HG02970 (cell line): ENCODE data around the gene FMN2.

ENCODE experiments used
- ATAC-seq: cut with Tn5 transposase; IDR thresholded peaks from one replicate; pipeline ENCODE4 v1.9.1; 2021; ENCODE audit warnings: mild to moderate bottlenecking, moderate library complexity, moderate number of reproducible peaks; ENCODE audit not compliant: unreplicated experiment, low FRiP score

The FMN2 gene

DNA sequence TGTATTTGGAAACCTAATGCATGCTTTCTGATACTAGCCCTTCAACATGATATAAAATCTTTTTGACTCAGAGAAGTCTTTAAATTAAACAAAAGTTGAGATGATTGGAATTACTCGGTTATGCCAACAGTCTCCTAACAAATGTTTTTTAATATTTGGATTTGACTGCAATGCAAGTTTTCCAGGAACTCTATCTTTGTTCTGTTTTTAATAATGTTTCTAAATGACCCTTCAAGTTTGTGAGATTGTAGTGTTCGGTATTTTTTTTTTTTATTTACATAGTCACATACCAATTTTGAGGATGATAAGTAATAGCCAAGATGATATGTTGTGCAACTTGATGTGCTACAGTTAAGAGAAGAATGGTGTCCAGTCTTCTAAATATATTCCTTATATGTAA lies 258.0 kb downstream of the FMN2 start:
- ATAC-seq: no peak

DNA sequence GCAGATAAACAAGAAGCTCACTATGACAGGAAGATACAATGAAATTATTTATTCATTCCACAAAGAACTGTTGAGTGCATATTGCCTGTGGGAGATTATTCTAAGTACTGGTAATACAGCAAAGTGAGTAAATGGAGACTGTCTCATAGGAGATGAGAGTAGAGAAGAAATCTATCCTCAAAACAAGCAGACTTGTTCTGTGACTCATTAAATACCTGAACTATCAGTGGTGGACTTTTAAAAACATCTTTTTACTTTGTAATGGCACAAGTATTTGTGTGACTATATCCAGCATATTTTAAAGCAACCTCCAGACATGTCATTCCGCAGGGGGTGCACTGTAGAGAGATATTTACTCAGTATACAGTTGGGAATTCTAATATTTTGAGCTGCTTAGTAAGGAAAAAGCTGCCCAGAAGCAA lies 259.2 kb downstream of the FMN2 start:
- no peak for ATAC-seq

DNA sequence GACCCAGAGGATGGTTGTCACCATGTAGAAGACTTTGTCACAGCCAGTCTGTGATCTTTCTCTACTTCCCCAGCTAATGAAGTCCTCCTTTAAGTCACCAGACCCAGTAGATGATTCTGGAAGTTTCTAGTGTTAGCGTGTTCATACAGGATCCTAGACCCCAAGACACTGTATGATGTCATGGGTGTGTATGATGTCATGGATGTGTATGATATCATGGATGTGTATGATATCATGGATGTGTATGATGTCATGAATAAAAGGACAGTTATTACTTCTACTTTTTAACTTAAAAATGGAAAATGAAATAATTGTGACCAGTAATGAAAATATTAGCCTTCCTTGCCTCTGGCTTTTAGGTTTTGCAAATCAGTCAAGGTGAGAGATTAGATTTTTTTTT lies 260.0 kb downstream of the FMN2 start:
- no peak for ATAC-seq

DNA sequence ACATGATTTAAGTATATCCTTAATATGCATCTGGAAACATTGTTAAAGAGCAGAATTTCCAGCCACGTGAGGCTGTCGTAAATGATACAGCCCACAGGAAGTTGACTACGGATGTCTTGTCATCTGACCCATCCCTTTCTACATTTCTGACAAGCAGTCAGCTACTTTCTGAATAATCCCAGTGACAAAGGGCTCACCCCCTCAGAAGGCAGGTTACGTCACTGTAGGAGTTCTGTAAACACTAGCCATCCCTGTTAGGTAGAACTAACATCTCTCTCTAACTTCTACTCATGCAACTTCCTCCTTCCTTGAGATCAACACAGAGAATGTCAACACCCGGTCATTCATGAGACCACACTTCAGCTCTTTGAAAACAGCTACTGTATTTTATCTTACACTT lies 261.1 kb downstream of the FMN2 start:
- ATAC-seq: no peak

DNA sequence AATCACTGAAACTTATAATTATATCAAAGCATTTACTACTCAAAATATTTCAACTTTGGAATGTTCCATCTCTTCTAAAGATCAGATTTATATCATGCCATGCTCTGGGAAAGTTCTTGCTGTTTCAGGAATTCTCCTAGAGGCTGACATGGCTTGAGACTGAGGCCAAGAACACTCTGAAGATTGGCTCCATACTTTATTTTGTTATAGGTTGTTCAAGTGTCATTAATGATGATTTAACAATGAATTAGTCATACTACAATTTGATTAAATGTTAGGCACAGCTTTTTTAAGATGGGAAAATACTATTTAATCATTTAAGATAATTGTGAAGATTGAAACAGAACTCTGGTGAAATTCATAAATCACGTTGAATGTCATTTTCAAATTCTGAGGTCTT lies 264.9 kb downstream of the FMN2 start:
- ATAC-seq: no peak

DNA sequence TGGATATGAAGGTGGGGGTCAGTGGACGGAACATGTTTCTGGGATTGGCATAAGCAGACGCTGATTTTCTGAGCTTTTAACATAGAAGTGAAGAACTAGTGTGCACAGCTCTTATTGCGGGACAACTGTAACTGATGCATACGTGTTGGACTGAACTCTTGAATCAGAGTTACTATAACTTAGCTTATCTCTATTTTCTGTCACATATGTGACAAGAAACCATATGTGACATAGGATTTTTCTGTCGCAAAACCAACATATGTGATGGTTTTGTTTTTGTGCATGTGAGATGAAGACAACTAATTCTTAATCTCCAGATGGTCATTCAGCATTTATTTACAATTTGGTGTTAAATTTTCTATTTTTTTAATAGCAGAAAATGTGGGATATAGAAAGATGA lies 270.4 kb downstream of the FMN2 start:
- no peak for ATAC-seq

DNA sequence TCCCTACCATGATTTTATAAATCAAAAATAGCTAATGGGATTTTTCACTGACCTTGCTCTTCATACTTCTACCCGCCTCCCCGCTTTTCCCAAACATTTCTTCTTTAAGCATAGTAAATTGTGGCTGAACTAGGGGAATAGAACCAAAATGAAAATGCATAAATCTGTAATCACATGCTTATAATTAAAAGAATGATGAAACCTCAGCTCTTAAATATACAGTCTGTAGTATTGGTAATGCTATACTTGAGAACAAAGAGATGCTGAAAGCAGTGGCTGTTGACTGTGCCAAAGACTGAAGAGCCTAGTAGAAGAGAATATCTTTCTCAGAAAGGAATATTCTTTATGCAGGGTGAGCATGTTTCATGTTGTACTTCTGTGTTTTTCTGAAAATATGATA lies 271.1 kb downstream of the FMN2 start:
- no peak for ATAC-seq

DNA sequence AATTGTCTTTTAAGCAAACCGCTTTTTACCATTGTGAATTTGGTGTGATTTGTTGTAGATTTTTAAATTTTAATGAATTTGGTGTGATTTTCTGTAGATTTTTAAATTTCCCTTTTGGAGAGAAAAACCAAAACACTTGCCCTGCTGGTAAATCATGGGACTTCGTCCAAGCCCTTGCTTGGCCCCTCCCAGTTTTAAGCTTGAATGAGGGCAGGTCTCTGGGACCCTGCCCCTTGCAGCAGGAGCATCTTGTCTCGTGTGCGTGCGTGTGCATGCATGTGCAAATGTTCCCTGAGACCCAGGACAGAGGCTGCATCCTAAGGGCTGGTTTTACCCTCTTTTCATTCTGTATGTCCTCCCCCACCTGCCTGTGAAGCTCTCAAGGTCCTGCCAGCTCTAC lies 271.6 kb downstream of the FMN2 start:
- no peak for ATAC-seq

DNA sequence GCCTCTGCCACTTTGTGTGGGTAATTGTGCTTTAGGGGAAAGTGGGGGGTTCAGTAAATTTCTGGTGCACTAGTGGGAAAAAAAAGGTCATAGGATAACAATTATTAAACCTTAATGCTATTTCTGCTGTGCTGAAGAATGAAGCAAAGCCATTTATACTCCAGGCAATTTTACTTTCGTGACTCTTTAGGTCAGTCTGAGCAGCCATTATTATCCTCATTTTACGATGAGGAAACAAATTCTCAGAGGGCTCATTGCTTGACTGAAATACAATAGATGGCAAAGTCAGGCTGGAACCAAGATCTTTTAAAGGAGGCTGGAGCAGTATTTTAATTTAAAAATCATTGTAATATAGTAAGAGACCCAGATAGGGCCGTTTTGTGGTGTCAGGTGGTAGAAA lies 272.2 kb downstream of the FMN2 start:
- ATAC-seq: no peak

DNA sequence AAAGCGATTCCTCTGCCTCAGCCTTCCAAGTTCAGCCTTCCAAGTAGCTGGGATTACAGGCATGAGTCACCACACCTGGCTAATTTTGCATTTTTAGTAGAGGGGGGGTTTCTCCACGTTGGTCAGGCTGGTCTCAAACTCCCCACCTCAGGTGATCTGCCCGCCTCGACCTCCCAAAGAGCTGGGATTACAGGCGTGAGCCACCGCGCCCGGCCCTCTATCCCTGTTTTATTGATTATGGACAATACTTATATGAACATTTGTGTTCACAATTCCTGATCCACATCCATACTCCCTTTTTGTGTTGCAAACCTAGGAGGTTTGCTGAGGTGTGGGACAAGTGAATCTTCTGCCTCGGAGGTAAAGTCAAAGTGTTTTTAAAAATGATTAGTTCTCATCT lies 275.0 kb downstream of the FMN2 start:
- ATAC-seq: no peak

DNA sequence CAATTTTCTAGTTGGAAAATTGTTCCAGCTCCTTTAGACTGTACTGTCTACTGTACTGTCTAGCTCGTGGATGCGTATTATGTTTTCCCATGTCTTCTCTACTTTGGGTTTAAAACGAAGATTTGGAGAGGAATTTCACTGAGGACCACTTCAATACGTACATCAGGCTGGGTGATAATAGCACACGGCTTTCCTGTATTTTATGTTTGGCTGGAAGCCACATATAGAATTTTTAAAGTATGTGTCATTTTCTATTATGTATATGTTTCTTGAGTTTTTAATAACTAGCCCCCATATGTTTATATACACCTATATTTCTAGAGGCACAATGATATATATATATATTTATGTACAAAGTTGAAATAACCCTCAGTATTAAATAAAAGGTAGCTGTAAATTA lies 293.9 kb downstream of the FMN2 start:
- no peak for ATAC-seq

DNA sequence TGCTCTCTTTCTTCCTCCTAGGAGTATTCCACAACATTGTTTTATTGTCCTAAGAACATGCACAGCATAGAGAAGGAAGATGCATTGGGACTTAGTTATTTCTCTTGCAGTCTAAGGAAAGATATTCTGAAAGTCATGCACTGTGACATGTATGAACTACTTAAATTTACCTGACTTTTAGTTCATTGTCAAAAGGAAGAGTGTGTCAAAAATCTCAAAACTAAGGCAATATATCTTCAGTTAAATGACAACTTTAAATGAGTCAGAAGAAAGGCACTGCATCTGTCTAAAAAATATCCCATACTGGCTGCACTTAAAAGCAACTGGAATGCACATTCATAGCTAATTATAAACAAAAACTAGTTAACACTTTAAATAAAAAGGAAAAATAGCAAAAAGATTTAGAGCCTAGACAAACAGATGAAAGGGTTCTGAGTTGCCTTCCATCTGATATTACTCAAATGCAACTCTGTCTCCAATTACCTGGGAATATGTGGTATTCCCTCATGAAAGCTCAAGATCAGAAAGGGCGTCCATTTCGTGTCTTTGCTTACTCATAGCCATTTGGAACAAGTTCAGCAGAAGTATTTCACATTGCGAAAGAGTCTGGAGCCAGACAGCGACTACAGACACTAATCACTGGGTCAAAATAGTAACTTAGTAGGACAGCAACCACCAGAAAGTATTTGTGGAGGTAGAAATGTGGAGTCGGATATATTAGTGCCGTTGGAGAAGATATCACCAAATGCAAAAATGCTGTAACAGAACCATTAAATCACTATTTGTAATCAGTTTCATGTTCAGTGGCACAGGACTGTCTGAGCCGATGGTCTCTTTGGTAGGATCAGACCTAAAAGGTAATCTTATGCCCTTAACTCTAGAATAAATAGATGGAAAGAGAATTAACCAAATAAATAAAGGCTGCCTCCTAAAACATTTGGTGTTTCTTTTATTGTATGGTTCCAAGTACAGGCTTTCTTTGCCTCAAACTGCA lies 294.6 kb downstream of the FMN2 start:
- ATAC-seq: no peak

DNA sequence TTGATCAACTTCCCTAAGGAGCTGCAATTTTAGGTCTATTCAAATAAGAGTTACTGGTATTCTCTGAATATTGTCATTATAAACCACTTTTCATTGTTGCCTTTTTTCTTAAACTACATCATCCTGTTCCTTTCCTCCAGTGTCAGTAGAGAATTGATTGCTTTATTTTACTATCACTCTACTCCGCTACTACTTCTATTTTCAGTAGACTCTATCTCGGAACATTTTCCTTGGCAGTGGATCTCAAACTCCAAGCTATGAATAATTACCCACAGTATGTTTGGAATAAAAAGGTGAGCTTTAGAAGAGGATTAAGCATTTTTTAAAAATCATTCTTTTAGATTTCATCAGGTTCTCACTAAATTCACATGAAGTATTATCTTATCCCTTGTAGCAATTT lies 295.4 kb downstream of the FMN2 start:
- ATAC-seq: no peak

DNA sequence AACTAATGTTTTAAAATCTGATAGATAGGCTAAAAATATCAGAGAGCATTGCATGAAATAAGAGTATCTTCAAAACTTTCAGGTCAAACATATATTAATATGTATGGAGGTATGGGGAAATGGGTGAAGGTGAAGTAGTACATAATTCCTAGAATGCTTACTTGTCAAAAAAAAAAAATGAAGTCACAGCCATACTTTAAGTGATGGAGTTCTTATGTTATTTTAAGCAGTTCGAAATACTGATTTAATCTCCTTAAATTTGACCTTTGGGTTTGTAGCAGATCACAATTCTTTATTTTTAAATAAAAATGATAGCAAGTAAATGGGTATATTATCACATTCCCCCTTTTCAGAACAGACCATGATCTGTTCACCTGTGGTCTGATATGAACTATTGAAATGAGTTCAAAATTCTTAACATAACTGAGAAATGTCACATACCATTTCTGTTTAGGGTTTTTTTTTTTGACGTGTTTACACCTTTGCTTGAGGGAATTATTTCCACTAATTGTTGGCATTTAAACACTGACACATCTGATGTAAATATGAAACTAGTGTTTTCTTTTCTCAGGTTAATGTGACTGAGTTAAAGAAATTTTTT lies 300.1 kb downstream of the FMN2 start:
- no peak for ATAC-seq

DNA sequence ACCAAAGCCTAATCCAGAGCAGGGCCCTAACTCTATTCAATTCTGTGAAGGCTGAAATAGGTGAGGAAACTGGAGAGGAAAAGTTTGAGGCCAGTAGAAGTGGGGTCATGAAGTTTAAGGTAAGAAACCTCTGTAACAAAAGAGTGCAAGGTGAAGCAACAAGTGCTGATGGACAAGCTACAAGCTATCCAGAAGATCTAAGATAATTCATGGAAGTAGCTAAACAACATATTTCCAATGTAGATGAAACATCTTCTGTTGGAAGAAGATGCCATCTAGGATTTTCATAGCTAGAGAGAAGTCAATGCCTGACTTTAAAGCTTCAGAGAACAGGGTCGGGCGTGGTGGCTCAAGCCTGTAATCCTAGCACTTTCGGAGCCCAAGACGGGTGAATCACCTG lies 302.7 kb downstream of the FMN2 start:
- no peak for ATAC-seq

DNA sequence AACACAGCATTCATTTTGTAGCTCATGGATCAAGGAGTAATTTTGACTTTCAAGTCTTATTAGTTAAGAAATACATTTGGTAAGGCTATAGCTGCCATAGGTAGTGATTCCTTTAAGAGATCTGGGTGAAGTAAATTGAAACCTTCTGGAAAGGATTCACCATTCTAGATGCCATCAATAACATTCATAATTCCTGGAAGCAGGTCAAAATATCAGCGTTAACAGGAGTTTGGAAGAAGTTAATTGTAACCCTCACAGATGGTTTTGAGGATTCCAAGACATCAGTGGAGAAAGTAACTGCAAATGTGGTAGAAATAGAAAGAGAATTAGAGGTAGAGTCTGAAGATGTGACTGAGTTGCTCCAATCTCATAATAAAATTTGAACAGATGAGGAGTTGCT lies 303.7 kb downstream of the FMN2 start:
- no peak for ATAC-seq

DNA sequence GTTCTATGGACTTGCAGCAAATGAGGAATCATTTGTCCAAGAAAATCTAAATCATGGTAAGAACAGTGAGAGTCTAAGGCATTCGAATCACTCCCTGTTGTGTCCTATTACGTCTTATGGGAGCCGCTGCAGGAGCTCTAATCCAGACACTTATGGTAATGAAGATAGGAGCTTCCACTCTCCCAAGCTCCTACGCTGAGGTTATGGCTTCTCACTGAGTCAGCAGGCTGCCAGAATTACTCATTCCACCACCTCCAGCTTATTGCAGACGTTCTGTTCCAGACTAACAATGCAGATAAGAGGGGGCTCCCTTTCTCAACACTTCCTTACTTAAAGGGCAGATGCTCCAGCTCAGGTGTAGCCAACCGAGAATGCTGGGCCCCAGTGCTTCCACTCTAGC lies 307.7 kb downstream of the FMN2 start:
- ATAC-seq: no peak

DNA sequence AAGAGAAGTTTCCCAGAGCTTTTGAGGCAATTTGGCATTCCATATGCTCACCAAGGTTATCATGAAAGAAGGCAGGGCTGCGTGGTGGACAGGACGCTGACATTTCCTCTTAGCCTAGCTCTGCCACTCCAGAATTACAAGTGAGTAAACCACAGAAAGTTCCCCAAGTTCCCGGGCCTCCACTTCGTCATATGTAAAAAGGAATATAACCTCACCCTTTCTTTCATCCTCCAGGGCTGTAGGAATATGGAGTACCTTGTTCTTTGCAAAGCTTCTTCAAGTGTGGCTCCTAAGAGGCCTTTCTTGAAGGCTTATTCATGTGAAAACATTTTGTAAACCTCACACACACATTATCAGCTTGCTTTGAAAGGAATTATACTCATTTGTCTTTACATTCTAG lies 310.0 kb downstream of the FMN2 start:
- ATAC-seq: no peak

DNA sequence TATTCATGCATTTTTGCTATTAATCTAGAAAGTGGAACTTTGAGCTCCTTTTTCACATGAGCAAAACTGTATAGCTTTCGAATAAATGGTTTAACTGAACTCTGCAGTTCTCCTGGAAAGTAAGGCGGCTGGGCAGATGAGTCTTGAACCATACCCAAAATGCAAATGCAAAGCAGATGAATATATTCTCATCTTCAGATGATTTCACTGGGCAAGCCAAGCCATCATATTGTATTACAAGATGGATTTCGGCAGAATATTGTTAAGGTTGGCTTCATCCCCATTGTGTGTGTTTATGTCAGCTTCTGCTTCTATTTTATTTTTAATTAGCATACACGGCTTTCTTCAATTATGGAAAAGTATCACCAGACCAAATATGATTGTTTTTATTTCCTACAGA lies 310.6 kb downstream of the FMN2 start:
- ATAC-seq: no peak

DNA sequence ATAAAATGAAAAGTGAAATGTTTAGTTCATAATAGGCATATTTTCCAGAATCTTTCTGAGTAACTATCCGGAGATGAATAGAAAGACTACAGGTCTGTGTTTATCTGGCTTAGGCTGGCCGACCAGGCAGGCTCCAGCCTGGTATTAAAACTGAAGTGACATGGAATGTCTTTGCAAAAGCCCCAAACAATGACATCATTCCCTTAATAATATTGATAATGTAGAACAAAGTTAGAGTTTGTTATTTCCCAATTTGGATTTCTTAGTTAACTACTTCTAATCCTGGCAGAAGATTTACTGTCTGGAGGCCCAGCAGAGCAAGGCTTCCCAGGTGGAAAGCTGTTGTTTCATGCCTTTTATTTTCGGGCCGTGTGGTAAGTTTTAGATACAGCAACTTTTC lies 312.6 kb downstream of the FMN2 start:
- no peak for ATAC-seq

DNA sequence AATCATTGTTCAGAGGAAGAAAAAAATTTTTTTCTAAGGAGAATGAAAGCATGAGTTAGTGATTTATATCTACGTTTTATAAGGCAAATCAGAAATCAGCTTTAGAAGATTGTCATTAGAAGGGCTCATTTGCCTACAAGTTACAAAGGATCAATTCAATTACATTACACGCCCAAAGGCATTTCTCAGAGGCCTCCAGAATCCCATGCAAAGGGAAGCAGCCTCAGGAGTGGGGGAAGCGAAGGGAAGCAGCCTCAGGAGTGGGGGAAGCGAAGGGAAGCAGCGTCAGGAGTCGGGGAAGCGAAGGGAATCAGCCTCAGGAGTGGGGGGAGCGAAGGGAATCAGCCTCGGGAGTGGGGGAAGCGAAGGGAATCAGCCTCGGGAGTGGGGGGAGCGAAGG lies 314.1 kb downstream of the FMN2 start:
- no peak for ATAC-seq

DNA sequence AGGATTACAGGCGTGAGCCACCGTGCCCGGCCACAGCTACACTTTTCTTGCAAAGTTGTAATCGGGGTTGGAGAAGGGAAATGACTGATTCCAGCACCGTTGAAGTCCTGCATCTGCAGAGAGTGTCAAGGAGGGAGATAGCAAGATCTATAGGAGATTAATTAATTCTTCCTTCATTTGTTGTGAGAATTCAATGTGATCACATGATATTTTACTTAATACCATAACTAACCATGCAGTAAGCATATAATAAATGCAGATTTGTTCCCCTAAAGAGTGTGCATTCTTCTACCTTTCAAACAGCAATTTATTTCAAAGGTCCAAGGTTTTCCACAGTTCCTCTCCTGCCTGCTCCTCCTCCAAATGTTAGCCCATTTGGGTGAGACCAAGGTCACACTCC lies 315.7 kb downstream of the FMN2 start:
- ATAC-seq: no peak
